OCI-LY3 (cell line): ENCODE measurements around the gene PALLD.

Experiments used
- CTCF ChIP-seq: fragments of 200-600, 300-600 bp; sonication (generic); IDR thresholded peaks from 2 replicates; pipeline ENCODE4 v1.5.1; 2014; ENCODE audit warnings: antibody characterized with exemption, low read length, low read depth
- EZH2phosphoT487 ChIP-seq: fragments of 200-600 bp; shearing (Covaris generic); IDR thresholded peaks from 2 replicates; pipeline ENCODE4 v1.6.1; 2018; ENCODE audit warnings: antibody characterized with exemption, mixed run types, low read depth

- TF ChIP-seq CTCF (no peak), EZH2phosphoT487 (no peak)
Observed at GRCh38 chr4:168720396-168720900, 223.6 kb downstream of the PALLD start.
